Panc1 (cell line): ENCODE results near the gene DNER. TPM values are rescaled to one million over a fixed set of nuclear protein-coding genes. Genes with fewer than 3 reads are reported as not detected.

Experiments used
- ATAC-seq: fragments of 200-7000 bp; cut with Tn5 transposase; 2 replicates; pipeline ENCODE4 v1.9.1; 2020; ENCODE audit warnings: mild to moderate bottlenecking, moderate library complexity
- BruUV-seq: library from RNA; stranded (reverse); fragments of 400-500 nt; replicated peaks from 2 replicates; lab custom pipeline; 2021; lab: Mats Ljungman, UMichigan
- CTCF ChIA-PET: fragments of 300-600 bp; sonication (Branson Sonifier 250); formaldehyde crosslinking; loops from one replicate; lab custom pipeline; 2022; ENCODE audit warnings: antibody characterized with exemption; lab: Charles Lee
- POLR2A ChIA-PET: fragments of 300-600 bp; sonication (Branson Sonifier 250); formaldehyde crosslinking; loops from one replicate; lab custom pipeline; 2022; ENCODE audit warnings: antibody characterized with exemption; lab: Charles Lee
- DNase-seq: peaks from one replicate; pipeline ENCODE4 v3.0.0-alpha.2; 2010; ENCODE audit warnings: low read depth, low spot score
- H3K27ac ChIP-seq: 2 replicates; pipeline ENCODE4 v1.5.1; 2011; ENCODE audit warnings: mild to moderate bottlenecking, low read length, inconsistent platforms
- H3K27me3 ChIP-seq: fragments of 200-500 bp; sonication (Bioruptor generic); 2 replicates; pipeline ENCODE4 v1.6.0; 2014; ENCODE audit warnings: low read length, inconsistent platforms; ENCODE audit not compliant: control insufficient read depth, insufficient read depth
- H3K36me3 ChIP-seq: fragments of 200-500 bp; sonication (Bioruptor generic); 2 replicates; pipeline ENCODE4 v1.5.1; 2014; ENCODE audit warnings: inconsistent platforms, mild to moderate bottlenecking, low read length, moderate library complexity; ENCODE audit not compliant: control insufficient read depth, insufficient read depth
- H3K4me1 ChIP-seq: 2 replicates; pipeline ENCODE4 v1.5.1; 2011; ENCODE audit warnings: inconsistent platforms, mild to moderate bottlenecking, low read length, moderate library complexity; ENCODE audit not compliant: control insufficient read depth, insufficient read depth
- H3K4me3 ChIP-seq, 2 experiments: 2 replicates each; pipeline ENCODE4 v1.5.1; 2011 to 2012; ENCODE audit warnings: low read depth in 2 of 2, low read length in 2 of 2, mild to moderate bottlenecking in 2 of 2, inconsistent platforms in 1 of 2, moderate library complexity in 1 of 2
- H3K9me3 ChIP-seq: fragments of 200-500 bp; sonication (Bioruptor generic); 2 replicates; pipeline ENCODE4 v1.5.1; 2014; ENCODE audit warnings: low read depth, mild to moderate bottlenecking, inconsistent platforms, low read length, moderate library complexity; ENCODE audit not compliant: control insufficient read depth, insufficient read depth
- POLR2AphosphoS5 ChIP-seq: IDR thresholded peaks from 2 replicates; pipeline ENCODE4 v1.6.1; 2012; ENCODE audit warnings: mild to moderate bottlenecking, low read depth, low read length, moderate library complexity
- SIN3A ChIP-seq: IDR thresholded peaks from 2 replicates; pipeline ENCODE4 v1.6.1; 2012; ENCODE audit warnings: low read depth, mild to moderate bottlenecking, low read length, moderate library complexity, borderline replicate concordance; ENCODE audit not compliant: insufficient read depth
- TCF7L2 ChIP-seq: IDR thresholded peaks from 2 replicates; pipeline ENCODE4 v1.6.1; 2011; ENCODE audit warnings: mild to moderate bottlenecking, low read depth, low read length, inconsistent platforms
- in situ Hi-C: cut with HindIII; loops from 2 replicates; pipeline ENCODE4 v1.10.0; 2016; ENCODE audit warnings: low sequenced_read_pairs, low pct_unique_long_range_greater_than_20kb
- intact Hi-C: fragments of 100-400 bp; cut with micrococcal nuclease; formaldehyde crosslinking; loops from one replicate; pipeline ENCODE4 v1.10.0; 2022; ENCODE audit not compliant: unreplicated experiment
- total RNA-seq: library from RNA; stranded (reverse); gene quantifications from one replicate; pipeline ENCODE4 v1.2.1, GENCODE V29; 2021; ENCODE audit not compliant: unreplicated experiment
- TF ChIP-seq, protein P1 (sequence below), 2 experiments: IDR thresholded peaks; 2 replicates each; pipeline ENCODE4 v1.6.1; 2011 to 2012; ENCODE audit warnings: low read depth in 2 of 2, control low read depth in 1 of 2, low read length in 1 of 2, mild to moderate bottlenecking in 1 of 2, moderate library complexity in 1 of 2; ENCODE audit not compliant: insufficient read depth in 1 of 2
- TF ChIP-seq, protein P2 (sequence below): fragments of 450-650 bp; IDR thresholded peaks from 2 replicates; pipeline ENCODE4 v1.5.1; 2017; ENCODE audit warnings: mild to moderate bottlenecking

DNER gene
- total RNA-seq, 1 experiment from 2014 or later: 0.31 TPM

DNA sequence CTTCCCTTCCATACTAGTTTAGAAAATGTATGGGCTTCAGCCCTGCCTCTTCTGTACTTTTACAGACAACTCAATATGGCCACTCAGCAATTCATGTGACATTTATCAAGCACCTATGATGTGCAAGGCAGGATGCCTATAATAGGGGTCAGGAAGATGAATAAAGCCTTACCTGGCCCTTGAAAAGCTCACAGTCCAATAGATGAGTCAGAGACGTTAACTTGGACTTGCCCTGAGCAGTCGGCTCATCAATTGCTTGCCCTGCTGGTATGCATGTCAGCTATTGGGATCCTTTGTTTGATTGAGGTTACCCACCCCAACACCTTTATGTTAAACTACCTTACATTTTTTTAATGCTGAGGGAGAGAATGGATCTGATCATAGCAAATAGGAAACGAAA is 116.1 kb downstream of the DNER start:
- no peak for TF ChIP-seq TCF7L2
- TF ChIP-seq, protein P1, sequence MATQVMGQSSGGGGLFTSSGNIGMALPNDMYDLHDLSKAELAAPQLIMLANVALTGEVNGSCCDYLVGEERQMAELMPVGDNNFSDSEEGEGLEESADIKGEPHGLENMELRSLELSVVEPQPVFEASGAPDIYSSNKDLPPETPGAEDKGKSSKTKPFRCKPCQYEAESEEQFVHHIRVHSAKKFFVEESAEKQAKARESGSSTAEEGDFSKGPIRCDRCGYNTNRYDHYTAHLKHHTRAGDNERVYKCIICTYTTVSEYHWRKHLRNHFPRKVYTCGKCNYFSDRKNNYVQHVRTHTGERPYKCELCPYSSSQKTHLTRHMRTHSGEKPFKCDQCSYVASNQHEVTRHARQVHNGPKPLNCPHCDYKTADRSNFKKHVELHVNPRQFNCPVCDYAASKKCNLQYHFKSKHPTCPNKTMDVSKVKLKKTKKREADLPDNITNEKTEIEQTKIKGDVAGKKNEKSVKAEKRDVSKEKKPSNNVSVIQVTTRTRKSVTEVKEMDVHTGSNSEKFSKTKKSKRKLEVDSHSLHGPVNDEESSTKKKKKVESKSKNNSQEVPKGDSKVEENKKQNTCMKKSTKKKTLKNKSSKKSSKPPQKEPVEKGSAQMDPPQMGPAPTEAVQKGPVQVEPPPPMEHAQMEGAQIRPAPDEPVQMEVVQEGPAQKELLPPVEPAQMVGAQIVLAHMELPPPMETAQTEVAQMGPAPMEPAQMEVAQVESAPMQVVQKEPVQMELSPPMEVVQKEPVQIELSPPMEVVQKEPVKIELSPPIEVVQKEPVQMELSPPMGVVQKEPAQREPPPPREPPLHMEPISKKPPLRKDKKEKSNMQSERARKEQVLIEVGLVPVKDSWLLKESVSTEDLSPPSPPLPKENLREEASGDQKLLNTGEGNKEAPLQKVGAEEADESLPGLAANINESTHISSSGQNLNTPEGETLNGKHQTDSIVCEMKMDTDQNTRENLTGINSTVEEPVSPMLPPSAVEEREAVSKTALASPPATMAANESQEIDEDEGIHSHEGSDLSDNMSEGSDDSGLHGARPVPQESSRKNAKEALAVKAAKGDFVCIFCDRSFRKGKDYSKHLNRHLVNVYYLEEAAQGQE (IDR thresholded peaks at IDR 0.05; ENCODE audit: insufficient read depth in 1 of 2, low read depth in 2 of 2, low read length in 1 of 2): no peak
- TF ChIP-seq, protein P2, sequence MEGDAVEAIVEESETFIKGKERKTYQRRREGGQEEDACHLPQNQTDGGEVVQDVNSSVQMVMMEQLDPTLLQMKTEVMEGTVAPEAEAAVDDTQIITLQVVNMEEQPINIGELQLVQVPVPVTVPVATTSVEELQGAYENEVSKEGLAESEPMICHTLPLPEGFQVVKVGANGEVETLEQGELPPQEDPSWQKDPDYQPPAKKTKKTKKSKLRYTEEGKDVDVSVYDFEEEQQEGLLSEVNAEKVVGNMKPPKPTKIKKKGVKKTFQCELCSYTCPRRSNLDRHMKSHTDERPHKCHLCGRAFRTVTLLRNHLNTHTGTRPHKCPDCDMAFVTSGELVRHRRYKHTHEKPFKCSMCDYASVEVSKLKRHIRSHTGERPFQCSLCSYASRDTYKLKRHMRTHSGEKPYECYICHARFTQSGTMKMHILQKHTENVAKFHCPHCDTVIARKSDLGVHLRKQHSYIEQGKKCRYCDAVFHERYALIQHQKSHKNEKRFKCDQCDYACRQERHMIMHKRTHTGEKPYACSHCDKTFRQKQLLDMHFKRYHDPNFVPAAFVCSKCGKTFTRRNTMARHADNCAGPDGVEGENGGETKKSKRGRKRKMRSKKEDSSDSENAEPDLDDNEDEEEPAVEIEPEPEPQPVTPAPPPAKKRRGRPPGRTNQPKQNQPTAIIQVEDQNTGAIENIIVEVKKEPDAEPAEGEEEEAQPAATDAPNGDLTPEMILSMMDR: no peak
- no peak for TF ChIP-seq SIN3A
- no peak for TF ChIP-seq POLR2AphosphoS5
- H3K27ac ChIP-seq: no peak overlapping the region
- DNase-seq (no peak), ATAC-seq (no peak)
- POLR2A ChIA-PET: no interaction called here
- no peaks in the 10 kb centered on the region for H3K27me3 ChIP-seq
- no peaks in the 10 kb centered on the region for H3K36me3 ChIP-seq
- no peaks in the 10 kb centered on the region for H3K9me3 ChIP-seq
- H3K4me1 ChIP-seq: no peaks in the 10 kb centered on the region
- no TSS peak for BruUV-seq
- CTCF ChIA-PET: no interaction called here
- intact Hi-C loops: no loop called here
- no peak overlapping the region for H3K4me3 ChIP-seq
- in situ Hi-C loops: no loop called here

DNA sequence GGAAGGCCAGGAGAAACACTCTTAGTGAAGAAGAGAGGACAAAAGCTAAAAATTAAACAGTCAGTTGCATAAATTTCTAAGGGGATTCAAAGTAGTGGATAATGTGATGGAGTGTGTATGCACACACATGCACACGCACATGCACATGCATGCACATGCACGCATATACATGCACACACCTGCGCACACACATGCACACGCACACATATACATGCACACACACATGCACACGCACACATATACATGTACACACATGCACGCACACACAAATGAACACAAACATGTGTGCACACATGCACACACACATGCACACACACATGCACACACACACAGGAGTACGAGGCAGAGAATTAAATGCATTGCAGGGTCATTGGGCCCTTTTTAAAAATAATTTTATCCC is 117.6 kb downstream of the DNER start:
- no TSS peak for BruUV-seq
- Histone ChIP-seq H3K4me1 (no peaks in the 10 kb centered on the region), H3K4me3 (no peak overlapping the region), H3K27ac (no peak overlapping the region), H3K27me3 (no peaks in the 10 kb centered on the region), H3K36me3 (no peaks in the 10 kb centered on the region), H3K9me3 (no peaks in the 10 kb centered on the region)
- no peak for ATAC-seq
- ChIA-PET POLR2A (no interaction called here), CTCF (no interaction called here)
- intact Hi-C loops (no loop called here), in situ Hi-C loops (no loop called here)
- no peak for DNase-seq
- TF ChIP-seq, protein P1 (IDR thresholded peaks at IDR 0.05; ENCODE audit: insufficient read depth in 1 of 2, low read depth in 2 of 2, low read length in 1 of 2): no peak
- TF ChIP-seq TCF7L2: no peak
- no peak for TF ChIP-seq POLR2AphosphoS5
- TF ChIP-seq SIN3A: no peak
- TF ChIP-seq, protein P2: no peak
